Tibial artery (tissue), 4 donors: Measurements from ENCODE around the gene MMGT1.

Experiments used
- DNase-seq, 2 donors: peaks; one replicate each; pipeline ENCODE4 v3.0.0-alpha.2; 2019
- H3K27ac ChIP-seq, 2 donors: fragments of 200-600 bp; sonication (generic) in 1 of 2; 1 replicate in 1 of 2; 2 replicates in 1 of 2; pipeline ENCODE4 v1.5.1; 2018 to 2019; ENCODE audit warnings: mild to moderate bottlenecking in 1 of 2
- H3K27me3 ChIP-seq, 2 donors: fragments of 200-600 bp; sonication (generic) in 1 of 2; one replicate each; pipeline versions ENCODE4 v1.5.1 to v1.6.0; 2016 to 2019
- H3K36me3 ChIP-seq, 3 donors: fragments of 200-600 bp; sonication (generic) in 2 of 3; one replicate each; pipeline ENCODE4 v1.5.1; 2016 to 2019; ENCODE audit warnings: mild to moderate bottlenecking in 2 of 3
- H3K4me1 ChIP-seq, 4 donors: fragments of 200-600 bp; sonication (generic) in 2 of 4; 1 replicate in 3 of 4; 2 replicates in 1 of 4; pipeline ENCODE4 v1.5.1; 2016 to 2019
- H3K4me3 ChIP-seq, 2 donors: fragments of 200-600 bp; sonication (generic) in 1 of 2; 1 replicate in 1 of 2; 2 replicates in 1 of 2; pipeline ENCODE4 v1.5.1; 2018 to 2019; ENCODE audit warnings: mild to moderate bottlenecking in 2 of 2
- H3K9me3 ChIP-seq, 3 donors: fragments of 200-600 bp; sonication (generic) in 1 of 3; one replicate each; pipeline ENCODE4 v1.5.1; 2016 to 2019
- CTCF ChIP-seq, 2 experiments: fragments of 200-600 bp in 1 of 2; fragments of 450-650 bp in 1 of 2; IDR thresholded peaks; one replicate each; pipeline ENCODE4 v1.5.1; 2017 to 2019; ENCODE audit warnings: antibody characterized with exemption in 2 of 2, mild to moderate bottlenecking in 1 of 2, moderate library complexity in 1 of 2
- intact Hi-C: fragments of 100-400 bp; cut with DNase I; formaldehyde crosslinking; loops from one replicate; pipeline ENCODE4 v1.15.0; 2023; ENCODE audit warnings: low total_unique reads

MMGT1 gene

GRCh38 chrX:135974279-135974856 lies 580 bp upstream of the MMGT1 start:
- DNase-seq = peak; percentile 69 to 85
- H3K4me3 ChIP-seq = peak overlapping the region; percentile 48 to 52
- H3K9me3 ChIP-seq = no peaks in the 10 kb centered on the region
- peaks cover 0 to 22% (median 9%) of the 10 kb centered on the region in 4 donors for H3K4me1 ChIP-seq
- no peaks in the 10 kb centered on the region for H3K27me3 ChIP-seq
- intact Hi-C loops = no loop called here
- H3K36me3 ChIP-seq = no peaks in the 10 kb centered on the region
- TF ChIP-seq CTCF (IDR thresholded peaks at IDR 0.05) = no peak
- peak overlapping the region; percentile 67 to 80 for H3K27ac ChIP-seq

- peak overlapping the region; percentile 86 to 94 for H3K27ac ChIP-seq
- no peaks in the 10 kb centered on the region for H3K36me3 ChIP-seq
- peak overlapping the region; percentile 79 to 83 for H3K4me3 ChIP-seq
- no peak for TF ChIP-seq CTCF (IDR thresholded peaks at IDR 0.05)
- no peaks in the 10 kb centered on the region for H3K27me3 ChIP-seq
- DNase-seq = peak in 1 of 2 donors; percentile 22
- intact Hi-C loops = no loop called here
- no peaks in the 10 kb centered on the region for H3K9me3 ChIP-seq
- peaks cover 0 to 22% (median 9%) of the 10 kb centered on the region in 4 donors for H3K4me1 ChIP-seq
Measured at GRCh38 chrX:135973025-135973547, 702 bp downstream of the MMGT1 start.

DNA sequence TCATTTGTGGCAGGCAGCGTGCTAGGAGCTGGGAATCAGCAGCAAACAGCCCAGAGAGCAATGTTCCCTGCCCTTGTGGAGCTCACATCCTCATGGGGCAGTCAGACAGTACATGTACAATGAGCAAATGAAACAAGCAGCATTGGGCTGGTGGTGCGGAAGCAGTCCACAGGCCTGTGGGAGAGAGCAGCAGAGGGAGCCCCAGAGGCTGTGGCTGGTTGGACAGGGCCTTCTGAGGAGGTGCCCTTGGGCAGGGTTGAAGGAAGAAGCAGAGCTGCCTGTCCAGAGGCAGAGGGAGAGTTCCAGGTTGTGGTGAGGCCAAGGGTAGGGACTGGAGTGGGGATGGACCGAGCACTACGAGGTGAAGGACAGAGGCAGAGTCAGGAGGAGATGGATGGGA lies 22.5 kb downstream of the MMGT1 start:
- Histone ChIP-seq H3K27ac (no peak overlapping the region), H3K9me3 (no peaks in the 10 kb centered on the region), H3K4me3 (no peak overlapping the region), H3K4me1 (no peaks in the 10 kb centered on the region), H3K36me3 (no peaks in the 10 kb centered on the region), H3K27me3 (no peaks in the 10 kb centered on the region)
- DNase-seq = no peak
- intact Hi-C loops = no loop called here
- TF ChIP-seq CTCF (IDR thresholded peaks at IDR 0.05) = no peak

DNA sequence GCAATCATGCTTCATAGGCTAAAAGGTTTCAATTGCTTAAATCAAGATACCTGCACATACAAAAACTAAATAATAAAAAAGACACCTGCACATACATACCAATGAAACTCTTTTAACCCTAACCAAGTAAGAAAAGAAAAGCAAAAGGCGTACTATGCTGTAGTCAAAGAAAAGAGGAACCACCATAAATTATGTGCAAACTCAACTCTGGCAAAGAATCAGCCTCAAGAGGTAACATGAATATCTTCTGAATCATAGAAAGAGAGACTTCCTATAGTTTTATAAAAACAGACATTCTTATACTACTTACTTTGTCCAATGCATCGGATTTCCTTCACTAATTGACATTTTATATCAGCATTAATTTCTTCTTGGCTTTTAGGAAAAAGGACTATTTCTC lies 29.3 kb downstream of the MMGT1 start:
- Histone ChIP-seq H3K4me1 (no peaks in the 10 kb centered on the region), H3K36me3 (no peaks in the 10 kb centered on the region), H3K27ac (no peak overlapping the region), H3K4me3 (no peak overlapping the region), H3K27me3 (no peaks in the 10 kb centered on the region), H3K9me3 (peaks cover 0 to 10% (median 5%) of the 10 kb centered on the region in 3 donors)
- DNase-seq = no peak
- TF ChIP-seq CTCF (IDR thresholded peaks at IDR 0.05) = no peak
- intact Hi-C loops = no loop called here

DNA sequence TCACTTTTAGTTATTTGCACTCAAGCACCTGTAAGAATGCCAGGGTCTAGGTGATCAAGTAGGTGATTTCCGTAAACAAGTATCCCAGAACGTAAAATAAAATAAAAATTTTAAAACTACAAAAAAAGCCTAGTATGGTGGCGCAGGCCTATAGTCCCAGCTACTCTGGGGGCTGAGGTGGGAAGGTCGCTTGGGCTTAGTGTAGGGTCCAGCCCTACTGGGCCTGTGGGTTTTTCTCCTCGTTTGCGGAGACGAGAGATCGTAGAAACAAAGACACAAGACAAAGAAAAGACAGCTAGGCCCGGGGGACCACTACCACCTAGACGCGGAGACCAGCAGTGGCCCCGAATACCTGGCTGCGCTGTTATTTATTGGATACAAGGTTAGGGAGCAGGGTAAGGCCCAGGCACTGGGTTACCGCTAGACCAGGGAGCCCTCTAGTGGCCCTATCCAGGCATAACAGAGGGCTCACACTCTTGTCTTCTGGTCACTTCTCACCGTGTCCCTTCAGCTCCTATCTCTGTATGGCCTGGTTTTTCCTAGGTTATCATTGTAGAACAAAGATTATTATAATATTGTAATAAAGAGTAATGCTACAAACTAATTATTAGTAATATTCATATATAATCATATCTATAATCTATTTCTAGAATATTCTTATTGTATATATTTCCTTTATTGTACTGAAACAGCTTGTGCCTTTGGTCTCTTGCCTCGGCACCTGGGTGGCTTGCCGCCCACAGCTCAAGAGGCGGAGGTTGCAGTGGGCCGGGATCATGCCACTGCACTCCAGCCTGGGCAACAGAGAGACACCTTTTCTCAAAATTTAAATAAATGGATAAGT lies 41.9 kb downstream of the MMGT1 start:
- intact Hi-C loops = no loop called here
- TF ChIP-seq CTCF (IDR thresholded peaks at IDR 0.05) = peak in 1 of 2 experiments; percentile 46
- no peaks in the 10 kb centered on the region for H3K4me1 ChIP-seq

More for the DNA sequence above, 41.9 kb downstream of the MMGT1 start:
- H3K27ac ChIP-seq = no peak overlapping the region
- peak in 1 of 2 donors; percentile 22 for DNase-seq
- H3K4me3 ChIP-seq = no peak overlapping the region
- H3K27me3 ChIP-seq = no peaks in the 10 kb centered on the region
- no peaks in the 10 kb centered on the region for H3K9me3 ChIP-seq
- no peaks in the 10 kb centered on the region for H3K36me3 ChIP-seq
